Lower lobe of right lung (tissue), 2 donors: ENCODE measurements around the gene MTHFS. TPM values are rescaled to one million over a fixed set of nuclear protein-coding genes. Genes with fewer than 3 reads are reported as not detected.

Source experiments
- ATAC-seq, 2 donors: fragments of 200-7000 bp; cut with Tn5 transposase; one replicate each; pipeline ENCODE4 v1.9.1; 2020 to 2022; ENCODE audit warnings: mild to moderate bottlenecking in 2 of 2, moderate library complexity in 2 of 2
- DNase-seq: peaks from one replicate; pipeline ENCODE4 v3.0.0-alpha.2; 2020
- H3K27ac ChIP-seq: fragments of 200-600 bp; one replicate; pipeline ENCODE4 v1.8.0; 2022
- H3K27me3 ChIP-seq: fragments of 200-600 bp; one replicate; pipeline ENCODE4 v1.8.0; 2022; ENCODE audit warnings: low read depth
- H3K36me3 ChIP-seq: fragments of 200-600 bp; one replicate; pipeline ENCODE4 v1.8.0; 2022; ENCODE audit warnings: mild to moderate bottlenecking
- H3K4me1 ChIP-seq: fragments of 200-600 bp; one replicate; pipeline ENCODE4 v1.8.0; 2022
- H3K4me3 ChIP-seq: fragments of 200-600 bp; one replicate; pipeline ENCODE4 v1.8.0; 2022; ENCODE audit warnings: mild to moderate bottlenecking
- H3K9me3 ChIP-seq: fragments of 200-600 bp; one replicate; pipeline ENCODE4 v1.8.0; 2022
- CTCF ChIP-seq: fragments of 200-600 bp; IDR thresholded peaks from one replicate; pipeline ENCODE4 v1.8.0; 2022; ENCODE audit warnings: antibody characterized with exemption, mild to moderate bottlenecking
- intact Hi-C: fragments of 100-400 bp; cut with DNase I; formaldehyde crosslinking; loops from one replicate; pipeline ENCODE4 v1.11.0; 2022
- total RNA-seq: library from RNA; stranded (reverse); fragmentation: NEBNext Ultra II Directional; extraction: Animal tissue kit (Norgen Biotek cat#: 25700); gene quantifications from one replicate; pipeline ENCODE4 v1.2.1, GENCODE V29; 2021
- donor health status: DM: no; HTN: yes; CAD: no; lungs with severe emphysema.

The MTHFS gene
- total RNA-seq, 1 donor from 2014 or later = 37.4 TPM

GRCh38 chr15:79832367-79833120 lies 64.3 kb downstream of the MTHFS start:
- no peaks in the 10 kb centered on the region for H3K36me3 ChIP-seq

GRCh38 chr15:79831604-79832003 lies 65.2 kb downstream of the MTHFS start:
- intact Hi-C loops = no loop called here
- H3K36me3 ChIP-seq = no peaks in the 10 kb centered on the region
- DNase-seq = no peak
- H3K9me3 ChIP-seq = no peaks in the 10 kb centered on the region
- H3K4me1 ChIP-seq = peaks cover 6% of the 10 kb centered on the region
- H3K27ac ChIP-seq = no peak overlapping the region
- no peak overlapping the region for H3K4me3 ChIP-seq
- H3K27me3 ChIP-seq = no peaks in the 10 kb centered on the region
- no peak for TF ChIP-seq CTCF
- ATAC-seq = no peak

More at GRCh38 chr15:79832367-79833120, 64.3 kb downstream of the MTHFS start:
- H3K4me1 ChIP-seq = peaks cover 6% of the 10 kb centered on the region
- ATAC-seq (no peak), DNase-seq (no peak)
- H3K9me3 ChIP-seq = no peaks in the 10 kb centered on the region
- intact Hi-C loops = no loop called here
- H3K27me3 ChIP-seq = no peaks in the 10 kb centered on the region
- no peak overlapping the region for H3K27ac ChIP-seq
- no peak overlapping the region for H3K4me3 ChIP-seq
- no peak for TF ChIP-seq CTCF

- H3K27me3 ChIP-seq = no peaks in the 10 kb centered on the region
- H3K36me3 ChIP-seq = no peaks in the 10 kb centered on the region
- ATAC-seq (no peak), DNase-seq (no peak)
- peaks cover 4% of the 10 kb centered on the region for H3K4me1 ChIP-seq
- no peaks in the 10 kb centered on the region for H3K9me3 ChIP-seq
- H3K27ac ChIP-seq = no peak overlapping the region
- intact Hi-C loops = no loop called here
- H3K4me3 ChIP-seq = no peak overlapping the region
- no peak for TF ChIP-seq CTCF
Measured at GRCh38 chr15:79829950-79830349, 66.9 kb downstream of the MTHFS start.

- no peak for TF ChIP-seq CTCF
- ATAC-seq (no peak), DNase-seq (no peak)
- H3K9me3 ChIP-seq = no peaks in the 10 kb centered on the region
- no peak overlapping the region for H3K4me3 ChIP-seq
- no peak overlapping the region for H3K27ac ChIP-seq
- H3K36me3 ChIP-seq = no peaks in the 10 kb centered on the region
- intact Hi-C loops = no loop called here
- H3K27me3 ChIP-seq = no peaks in the 10 kb centered on the region
- H3K4me1 ChIP-seq = no peaks in the 10 kb centered on the region
Measured at GRCh38 chr15:79828447-79828846, 68.4 kb downstream of the MTHFS start.

GRCh38 chr15:79826800-79827199 lies 70.0 kb downstream of the MTHFS start:
- Histone ChIP-seq H3K4me1 (no peaks in the 10 kb centered on the region), H3K27ac (no peak overlapping the region), H3K36me3 (no peaks in the 10 kb centered on the region), H3K4me3 (no peak overlapping the region), H3K27me3 (no peaks in the 10 kb centered on the region), H3K9me3 (no peaks in the 10 kb centered on the region)
- TF ChIP-seq CTCF = no peak
- ATAC-seq = peak in 1 of 2 donors; percentile 43
- intact Hi-C loops = no loop called here
- no peak for DNase-seq
